ENCODE measurements around the gene PCDH7. TPM values are rescaled to one million over a fixed set of nuclear protein-coding genes. Genes with fewer than 3 reads are reported as not detected.

The PCDH7 gene
- total RNA-seq, 4 donors from 2014 or later: 23.1 to 56.1 (median 41.0) TPM

- no peak for DNase-seq (ENCODE audit: low spot score in 2 of 2)
- no peak overlapping the region for H3K4me3 ChIP-seq (ENCODE audit: low read depth, poor library complexity, severe bottlenecking)
- TF ChIP-seq CTCF (IDR thresholded peaks at IDR 0.05) (no peak), POLR2A (IDR thresholded peaks at IDR 0.05) (no peak)
- intact Hi-C loops (cut with DNase I; ENCODE audit: low total_unique reads): no loop called here
Observed at GRCh38 chr4:30744386-30744785, 24.2 kb downstream of the PCDH7 start.

- H3K4me3 ChIP-seq (ENCODE audit: low read depth, poor library complexity, severe bottlenecking): no peak overlapping the region
- TF ChIP-seq CTCF (IDR thresholded peaks at IDR 0.05) (no peak), POLR2A (IDR thresholded peaks at IDR 0.05) (no peak)
- 58% methylated on average over 4 of the region's 4 CpGs for WGBS, 2 donors
- intact Hi-C loops (cut with DNase I; ENCODE audit: low total_unique reads): no loop called here
- DNase-seq (ENCODE audit: low spot score in 2 of 2): no peak
Observed at GRCh38 chr4:30744957-30745640, 24.9 kb downstream of the PCDH7 start.

- H3K4me3 ChIP-seq (ENCODE audit: low read depth, poor library complexity, severe bottlenecking): no peak overlapping the region
- no peak for TF ChIP-seq CTCF (IDR thresholded peaks at IDR 0.05)
- TF ChIP-seq POLR2A (IDR thresholded peaks at IDR 0.05): no peak
- DNase-seq (ENCODE audit: low spot score in 2 of 2): no peak
- intact Hi-C loops (cut with DNase I; ENCODE audit: low total_unique reads): no loop called here
- 39 to 77% methylated on average over 1 of the region's 1 CpG for WGBS, 2 donors
Observed at GRCh38 chr4:30746735-30747134, 26.6 kb downstream of the PCDH7 start.

- 57 to 63% methylated on average over 3 of the region's 3 CpGs for WGBS, 2 donors
- H3K4me3 ChIP-seq (ENCODE audit: low read depth, poor library complexity, severe bottlenecking): no peak overlapping the region
- intact Hi-C loops (cut with DNase I; ENCODE audit: low total_unique reads): no loop called here
- TF ChIP-seq CTCF (IDR thresholded peaks at IDR 0.05): no peak
- no peak for TF ChIP-seq POLR2A (IDR thresholded peaks at IDR 0.05)
- DNase-seq (ENCODE audit: low spot score in 2 of 2): no peak
Observed at GRCh38 chr4:30753316-30753715, 33.1 kb downstream of the PCDH7 start.

GRCh38 chr4:30754021-30754420, 33.9 kb downstream of the PCDH7 start:
- TF ChIP-seq CTCF (IDR thresholded peaks at IDR 0.05): no peak
- H3K4me3 ChIP-seq (ENCODE audit: low read depth, poor library complexity, severe bottlenecking): no peak overlapping the region
- intact Hi-C loops (cut with DNase I; ENCODE audit: low total_unique reads): no loop called here
- no peak for DNase-seq (ENCODE audit: low spot score in 2 of 2)
- WGBS, 2 donors: 91 to 93% methylated on average over 3 of the region's 3 CpGs

- intact Hi-C loops (cut with DNase I; ENCODE audit: low total_unique reads): no loop called here
- DNase-seq (ENCODE audit: low spot score in 2 of 2): no peak
- no peak overlapping the region for H3K4me3 ChIP-seq (ENCODE audit: low read depth, poor library complexity, severe bottlenecking)
- TF ChIP-seq CTCF (IDR thresholded peaks at IDR 0.05): no peak
- no peak for TF ChIP-seq POLR2A (IDR thresholded peaks at IDR 0.05)
Observed at GRCh38 chr4:30755346-30755745, 35.2 kb downstream of the PCDH7 start.
